ENCODE data around the gene KIF3C. TPM values are rescaled to one million over a fixed set of nuclear protein-coding genes. Genes with fewer than 3 reads are reported as not detected.
"Not testable (repeated sequence)": the region's sequence is repeated elsewhere in the genome, so short reads cannot be mapped to it uniquely, and the experiment has no call there.

Gene KIF3C
- total and polyA plus RNA-seq, 2 of the 8 experiments (the other 6 are each of a cell fraction or from before 2014, with no cell fraction given), result 13.4 to 58.1 TPM

DNA sequence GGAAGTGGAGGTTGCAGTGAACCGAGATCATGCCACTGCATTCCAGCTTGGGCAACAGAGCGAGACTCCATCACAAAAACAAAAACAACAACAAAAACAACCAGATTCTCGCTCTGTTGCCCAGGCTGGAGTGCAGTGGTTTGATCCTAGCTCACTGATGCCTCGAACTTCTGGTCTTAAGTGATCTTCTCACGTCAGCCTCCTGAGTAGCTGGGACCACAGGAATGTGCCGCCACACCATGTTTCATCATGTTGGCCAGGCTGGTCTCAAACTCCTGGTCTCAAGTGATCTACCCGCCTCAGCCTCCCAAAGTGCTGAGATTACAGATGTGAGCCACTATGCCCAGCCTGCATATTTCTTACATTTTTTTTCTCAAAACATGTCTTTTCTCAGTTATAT, 64.9 kb downstream of the KIF3C start:
- 88% methylated on average over 7 of the region's 7 CpGs; no CpG with 5 or more reads in 1 of the 2 experiments for WGBS, 2 experiments (ENCODE audit: extremely low coverage in 1 of 2, insufficient coverage in 1 of 2, insufficient read length in 1 of 2, insufficient replicate concordance in 2 of 2, low coverage in 1 of 2, low lambda C conversion rate in 2 of 2, missing lambda C conversion rate in 1 of 2)
- not testable (repeated sequence) for H2AK5ac ChIP-seq (ENCODE audit: low read depth, low read length); H3K4me2 ChIP-seq (ENCODE audit: insufficient read depth in 1 of 2, low read depth in 2 of 2, low read length in 2 of 2); H3K56ac ChIP-seq (replicated peaks; ENCODE audit: insufficient read length, low read depth, low read length); H3K18ac ChIP-seq (ENCODE audit: extremely low read depth, low read length); H3K27ac ChIP-seq (ENCODE audit: low read depth, low read length); H4K20me1 ChIP-seq (replicated peaks in 1 of 2; ENCODE audit: control insufficient read depth in 1 of 2, insufficient read depth in 2 of 2, low read length in 2 of 2); H3K23ac ChIP-seq (ENCODE audit: insufficient read length); H2BK5ac ChIP-seq (ENCODE audit: low read depth, low read length); H3K79me2 ChIP-seq (ENCODE audit: control insufficient read depth in 1 of 2, insufficient read depth in 2 of 2, low read length in 2 of 2); H4K91ac ChIP-seq (replicated peaks; ENCODE audit: insufficient read length, low read length); DNase-seq (ENCODE audit: low read depth in 1 of 2, low spot score in 2 of 2); H3K27me3 ChIP-seq (replicated peaks in 1 of 4; ENCODE audit: control insufficient read depth in 3 of 4, extremely low read depth in 1 of 4, insufficient read depth in 3 of 4, low read length in 3 of 4); H3K14ac ChIP-seq (ENCODE audit: insufficient read length); H4K8ac ChIP-seq (ENCODE audit: extremely low read depth, insufficient read depth, low read length); H2BK20ac ChIP-seq (ENCODE audit: low read length); H2AFZ ChIP-seq (ENCODE audit: low read length); H4K5ac ChIP-seq (ENCODE audit: insufficient read length, low read depth, low read length); H2BK12ac ChIP-seq (ENCODE audit: low read depth, low read length); H3K4ac ChIP-seq (replicated peaks; ENCODE audit: insufficient read length, low read depth, low read length); FAIRE-seq; H3K4me3 ChIP-seq (ENCODE audit: extremely low read depth in 1 of 4, insufficient read depth in 2 of 4, low read depth in 3 of 4, low read length in 4 of 4); H2BK120ac ChIP-seq (replicated peaks; ENCODE audit: low read depth, low read length); H3K9me3 ChIP-seq (ENCODE audit: insufficient read depth in 2 of 2, low read depth in 1 of 2, low read length in 1 of 2); H3K9ac ChIP-seq (replicated peaks in 1 of 4; ENCODE audit: extremely low read depth in 1 of 4, low read depth in 3 of 4, low read length in 3 of 4); H2BK15ac ChIP-seq (ENCODE audit: low read length); H3K79me1 ChIP-seq (ENCODE audit: low read depth, low read length); H3K36me3 ChIP-seq (ENCODE audit: control insufficient read depth in 2 of 4, insufficient read depth in 4 of 4, low read length in 3 of 4); H3K23me2 ChIP-seq (ENCODE audit: low read depth, low read length); H3K4me1 ChIP-seq (replicated peaks in 1 of 4; ENCODE audit: control insufficient read depth in 3 of 4, insufficient read depth in 4 of 4, low read length in 3 of 4)
- POLR2A ChIA-PET (ENCODE audit: partially characterized antibody), result interaction anchor here (0.6 kb wide), 1 partner anchor 22 kb away, joined by 3 read pairs; no protein-coding TSS in a partner anchor
- CTCF ChIA-PET (ENCODE audit: partially characterized antibody), result interaction anchor here (0.5 to 3.7 kb wide), 5 partner anchors 11 to 64 kb away, joined by 3 to 27 read pairs (median 3); no protein-coding TSS in a partner anchor

Measured in H1 (cell line).